ENCODE measurements around the gene VPS52.

- no peak for TF ChIP-seq CTCF (IDR thresholded peaks at IDR 0.05)
- TF ChIP-seq POLR2AphosphoS5 (IDR thresholded peaks at IDR 0.05; ENCODE audit: insufficient read depth in 1 of 2, low read depth in 1 of 2), result peak; percentile 29 to 58
Observed at GRCh38 chr6:33312361-33313104, 40.9 kb upstream of the VPS52 start.
